Sigmoid colon (tissue), 3 donors: ENCODE data around the gene PXDN.

ENCODE experiments used
- POLR2A ChIP-seq, 2 donors: fragments of 450-650 bp; IDR thresholded peaks; one replicate each; pipeline ENCODE4 v1.6.1; 2016; ENCODE audit warnings: antibody characterized with exemption in 2 of 2, mild to moderate bottlenecking in 2 of 2, moderate library complexity in 2 of 2
- TF ChIP-seq, protein P1 (sequence below), 4 experiments: fragments of 450-650 bp in 3 of 4; fragments of 200-600 bp in 1 of 4; IDR thresholded peaks; one replicate each; pipeline ENCODE4 v1.5.1; 2016 to 2019; ENCODE audit warnings: antibody characterized with exemption in 4 of 4, mild to moderate bottlenecking in 3 of 4, moderate library complexity in 2 of 4

DNA sequence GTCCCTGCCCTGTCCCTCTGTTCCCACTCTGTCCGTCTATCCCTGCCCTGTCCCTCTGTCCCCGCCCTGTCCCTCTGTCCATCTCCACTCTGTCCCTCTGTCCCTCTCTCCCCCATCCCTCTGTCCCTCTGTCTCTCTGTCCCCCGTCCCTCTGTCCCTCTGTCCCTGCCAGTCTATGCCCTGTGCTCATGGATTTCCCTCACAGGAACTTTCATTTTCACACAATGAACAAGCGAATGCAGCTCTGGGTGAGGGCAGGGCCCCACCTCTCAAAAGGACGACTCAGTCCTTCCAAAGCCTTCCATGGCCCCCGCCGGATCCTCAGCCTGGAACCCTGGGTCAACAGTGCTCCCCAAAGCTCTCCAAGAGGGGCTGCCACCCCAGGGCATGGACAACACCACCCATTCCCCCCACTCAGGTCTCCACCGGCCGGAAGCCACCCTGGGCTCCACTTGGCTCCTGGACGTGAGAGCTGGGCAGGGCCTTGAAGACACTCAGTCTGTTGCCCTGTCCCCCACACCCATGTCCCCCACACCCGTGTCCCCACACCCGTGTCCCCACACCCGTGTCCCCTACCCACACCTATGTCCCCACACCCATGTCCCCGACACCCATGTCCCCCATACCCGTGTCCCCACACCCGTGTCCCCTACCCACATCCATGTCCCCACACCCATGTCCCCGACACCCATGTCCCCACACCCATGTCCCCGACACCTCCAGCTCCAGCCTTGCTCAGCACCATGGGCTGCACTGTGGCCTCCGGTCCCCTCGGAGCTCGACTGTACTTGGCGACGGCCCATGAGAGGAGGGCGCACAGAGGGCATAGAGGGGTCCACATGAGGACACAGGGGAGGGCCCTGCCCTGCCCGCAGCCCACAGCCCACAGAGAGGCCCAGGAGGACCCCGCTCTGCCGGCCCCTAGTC is 156.0 kb downstream of the PXDN start:
- TF ChIP-seq, protein P1, sequence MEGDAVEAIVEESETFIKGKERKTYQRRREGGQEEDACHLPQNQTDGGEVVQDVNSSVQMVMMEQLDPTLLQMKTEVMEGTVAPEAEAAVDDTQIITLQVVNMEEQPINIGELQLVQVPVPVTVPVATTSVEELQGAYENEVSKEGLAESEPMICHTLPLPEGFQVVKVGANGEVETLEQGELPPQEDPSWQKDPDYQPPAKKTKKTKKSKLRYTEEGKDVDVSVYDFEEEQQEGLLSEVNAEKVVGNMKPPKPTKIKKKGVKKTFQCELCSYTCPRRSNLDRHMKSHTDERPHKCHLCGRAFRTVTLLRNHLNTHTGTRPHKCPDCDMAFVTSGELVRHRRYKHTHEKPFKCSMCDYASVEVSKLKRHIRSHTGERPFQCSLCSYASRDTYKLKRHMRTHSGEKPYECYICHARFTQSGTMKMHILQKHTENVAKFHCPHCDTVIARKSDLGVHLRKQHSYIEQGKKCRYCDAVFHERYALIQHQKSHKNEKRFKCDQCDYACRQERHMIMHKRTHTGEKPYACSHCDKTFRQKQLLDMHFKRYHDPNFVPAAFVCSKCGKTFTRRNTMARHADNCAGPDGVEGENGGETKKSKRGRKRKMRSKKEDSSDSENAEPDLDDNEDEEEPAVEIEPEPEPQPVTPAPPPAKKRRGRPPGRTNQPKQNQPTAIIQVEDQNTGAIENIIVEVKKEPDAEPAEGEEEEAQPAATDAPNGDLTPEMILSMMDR (IDR thresholded peaks at IDR 0.05) = no peak
- no peak for TF ChIP-seq POLR2A (IDR thresholded peaks at IDR 0.05)
